ENCODE results near the gene XRN1.
"Not testable (repeated sequence)": the region's sequence is repeated elsewhere in the genome, so short reads cannot be mapped to it uniquely, and the experiment has no call there.

The XRN1 gene

DNA sequence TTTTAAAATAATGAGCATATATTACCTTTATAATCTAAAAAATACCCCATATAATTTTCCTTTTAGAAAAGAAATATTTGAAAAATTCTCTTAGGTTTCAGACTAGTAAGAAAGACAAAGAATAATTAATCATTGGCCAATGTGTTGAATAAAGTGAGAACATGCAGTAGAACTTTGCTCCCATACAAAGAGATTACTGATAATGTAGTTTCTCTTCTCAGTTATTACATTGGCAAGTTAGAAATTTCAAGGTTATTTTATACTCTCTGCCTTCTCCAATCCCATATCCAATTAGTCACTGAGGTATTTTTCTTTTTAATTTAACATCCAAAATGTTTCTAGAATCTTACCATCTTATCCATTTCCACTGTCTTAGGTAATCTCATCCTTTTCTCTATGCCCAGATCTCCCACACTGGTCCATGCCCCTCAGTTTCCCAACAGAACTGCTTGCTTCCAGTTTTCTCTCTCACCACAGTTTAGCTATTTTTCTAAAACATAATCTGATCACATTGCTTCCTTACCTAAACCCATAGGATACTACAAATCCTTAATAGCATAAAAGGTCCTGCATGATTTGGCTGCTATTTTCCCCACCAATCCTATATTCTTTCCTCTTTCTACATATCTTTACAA is 10.8 kb downstream of the XRN1 start:
- DNase-seq, result no peak

- DNase-seq, result no peak
Observed at GRCh38 chr3:142434503-142434902, 13.3 kb downstream of the XRN1 start.

DNA sequence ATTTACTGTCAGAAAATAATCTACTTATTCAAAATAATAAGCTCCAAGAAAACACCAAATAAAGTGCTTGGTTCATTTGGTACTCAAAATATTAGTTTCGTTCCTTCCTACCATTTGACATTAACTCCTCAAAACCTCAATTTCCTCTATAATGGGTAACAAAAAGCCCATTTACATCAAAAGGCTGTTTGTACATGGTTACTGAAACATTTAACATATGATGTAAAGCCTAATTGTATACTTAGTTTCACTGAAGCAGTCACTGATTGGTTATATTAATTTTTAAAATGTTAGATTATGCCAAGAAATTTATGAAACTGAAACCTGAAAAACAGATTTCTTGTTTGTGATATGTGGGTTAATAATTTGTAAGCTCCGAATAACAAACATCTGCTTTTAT is 14.7 kb downstream of the XRN1 start:
- no peak for DNase-seq

DNA sequence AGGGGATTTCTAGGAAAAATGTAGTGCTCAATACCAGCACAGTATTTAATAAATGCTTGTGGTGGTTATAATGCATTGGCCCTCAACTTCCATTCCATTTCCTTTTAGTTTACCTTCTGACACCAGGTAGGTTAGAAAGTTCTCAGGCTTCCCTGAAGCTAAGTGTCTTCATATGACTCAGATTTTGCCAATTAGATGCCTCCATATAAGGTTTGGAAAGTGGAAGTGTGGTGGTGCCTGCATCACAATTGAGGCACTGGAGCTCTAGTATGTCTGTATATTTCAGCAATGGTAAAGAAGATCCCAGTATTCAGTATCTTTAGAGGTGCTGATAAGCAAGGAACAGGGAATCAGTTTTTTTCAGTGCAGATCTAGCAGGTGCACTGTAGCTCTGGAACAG is 18.3 kb downstream of the XRN1 start:
- no peak for DNase-seq

- DNase-seq, result no peak
Observed at GRCh38 chr3:142424754-142425153, 23.1 kb downstream of the XRN1 start.

- no peak for DNase-seq
Observed at GRCh38 chr3:142418926-142419592, 28.8 kb downstream of the XRN1 start.

GRCh38 chr3:142417302-142417701 is 30.5 kb downstream of the XRN1 start:
- no peak for DNase-seq

GRCh38 chr3:142400537-142400936 is 47.3 kb downstream of the XRN1 start:
- not testable (repeated sequence) for DNase-seq

DNA sequence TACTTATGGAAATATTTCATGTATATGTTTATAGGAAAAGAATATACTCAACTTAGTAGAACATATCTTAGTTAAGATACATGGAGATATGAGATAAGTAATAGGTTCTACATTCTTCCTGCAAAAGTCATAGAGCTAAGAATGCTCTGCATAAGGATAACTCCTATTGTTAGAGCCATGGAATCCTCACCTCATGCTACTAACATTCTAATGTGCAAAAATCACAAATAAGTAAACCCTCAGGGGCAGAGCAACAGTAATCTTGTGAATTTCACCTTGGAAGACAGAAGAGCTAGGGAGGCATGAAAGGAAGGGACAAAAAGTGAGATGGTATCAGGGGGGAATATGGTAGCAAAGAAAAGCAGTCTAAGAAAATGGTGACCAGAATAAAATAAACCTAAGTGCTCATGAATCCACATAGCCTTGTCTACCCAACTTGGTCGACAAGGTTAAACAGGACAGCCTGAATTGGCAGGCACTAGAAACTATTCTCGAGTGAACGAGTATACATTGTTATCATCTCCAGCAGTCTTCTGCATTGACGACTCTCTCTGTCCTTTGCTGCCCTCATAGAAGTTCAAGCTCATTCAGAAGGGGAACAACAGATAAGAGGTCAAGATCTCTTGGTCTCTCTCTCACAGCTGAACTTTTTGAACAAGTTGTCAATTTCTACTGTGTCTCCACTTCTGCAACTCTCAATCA is 52.8 kb downstream of the XRN1 start:
- no peak for DNase-seq

GRCh38 chr3:142385078-142385477 is 62.8 kb downstream of the XRN1 start:
- no peak for DNase-seq

DNA sequence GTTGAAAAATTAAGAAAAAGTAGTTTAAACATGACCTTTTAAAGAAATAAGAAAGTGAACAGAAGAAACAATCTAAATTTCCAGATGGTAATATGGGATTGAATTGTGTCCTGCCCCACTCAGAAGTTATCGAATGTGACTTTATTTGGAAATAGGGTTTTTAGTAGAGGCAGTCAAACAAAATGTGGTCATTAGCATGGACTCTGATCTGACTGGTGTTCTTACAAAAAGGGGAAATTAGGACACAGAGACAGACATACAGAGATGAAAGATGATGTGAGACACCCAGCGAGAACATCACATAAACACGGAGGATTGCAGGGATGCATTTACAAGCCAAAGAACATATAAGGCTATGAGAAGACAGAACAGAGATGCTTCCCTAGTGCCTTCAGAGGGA is 73.2 kb downstream of the XRN1 start:
- no peak for DNase-seq

- not testable (repeated sequence) for DNase-seq
Observed at GRCh38 chr3:142369576-142369975, 78.3 kb downstream of the XRN1 start.

GRCh38 chr3:142366434-142366833 is 81.4 kb downstream of the XRN1 start:
- no peak for DNase-seq

- no peak for DNase-seq
Observed at GRCh38 chr3:142363936-142364467, 83.8 kb downstream of the XRN1 start.

DNA sequence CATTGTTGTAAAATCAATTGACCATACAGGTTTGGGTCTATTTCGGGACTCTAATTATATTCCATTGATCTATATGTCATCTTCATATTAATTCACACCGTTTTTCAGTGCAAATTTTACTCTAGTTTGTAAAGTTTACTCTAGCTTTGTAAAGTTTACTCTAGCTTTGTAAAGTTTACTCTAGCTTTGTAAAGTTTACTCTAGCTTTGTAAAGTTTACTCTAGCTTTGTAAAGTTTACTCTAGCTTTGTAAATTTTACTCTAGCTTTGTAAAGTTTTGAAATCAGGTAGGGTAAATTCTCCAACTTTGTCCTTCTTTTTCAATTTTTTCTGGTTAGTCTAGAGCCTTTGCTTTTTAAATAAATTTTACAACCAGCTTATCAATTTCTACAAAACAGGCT is 84.4 kb downstream of the XRN1 start:
- not testable (repeated sequence) for DNase-seq

DNA sequence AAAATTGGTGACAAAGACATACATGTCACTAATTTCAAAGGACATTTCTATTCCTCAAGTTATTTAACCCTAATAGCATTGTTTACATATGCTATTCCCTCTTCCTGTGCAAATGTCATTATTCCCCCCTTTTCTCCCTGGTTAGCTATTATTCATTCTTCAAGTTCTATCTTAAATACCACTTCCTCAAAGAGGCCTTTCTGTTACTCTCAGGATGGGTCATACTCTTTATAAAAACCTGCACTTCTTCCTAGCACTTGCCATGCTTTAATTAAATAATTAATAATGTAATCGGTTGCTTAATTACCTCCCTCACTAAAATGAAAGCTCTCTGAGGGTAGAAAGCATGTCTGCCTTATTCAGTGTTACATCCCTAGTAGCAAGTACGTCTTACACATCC is 88.5 kb downstream of the XRN1 start:
- no peak for DNase-seq

DNA sequence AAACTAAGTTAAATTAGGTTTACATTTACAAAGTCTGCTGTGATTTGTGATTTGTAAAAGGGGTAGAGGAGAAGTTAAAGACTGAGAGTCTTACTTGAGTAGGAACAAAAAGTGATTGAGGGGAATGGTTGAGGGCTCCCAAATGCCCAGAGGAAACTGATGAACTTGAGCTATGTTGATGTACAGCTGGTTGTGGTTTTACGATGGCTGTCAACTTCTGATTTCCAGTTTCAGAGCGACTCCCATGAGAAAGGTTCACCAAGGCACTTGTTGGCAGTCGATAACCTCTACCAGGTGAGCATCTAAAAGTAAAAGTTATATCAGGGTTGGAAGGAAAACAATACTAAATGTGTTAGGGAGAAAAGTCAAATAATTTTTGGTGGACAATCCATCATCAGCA is 91.0 kb downstream of the XRN1 start:
- DNase-seq, result no peak

DNA sequence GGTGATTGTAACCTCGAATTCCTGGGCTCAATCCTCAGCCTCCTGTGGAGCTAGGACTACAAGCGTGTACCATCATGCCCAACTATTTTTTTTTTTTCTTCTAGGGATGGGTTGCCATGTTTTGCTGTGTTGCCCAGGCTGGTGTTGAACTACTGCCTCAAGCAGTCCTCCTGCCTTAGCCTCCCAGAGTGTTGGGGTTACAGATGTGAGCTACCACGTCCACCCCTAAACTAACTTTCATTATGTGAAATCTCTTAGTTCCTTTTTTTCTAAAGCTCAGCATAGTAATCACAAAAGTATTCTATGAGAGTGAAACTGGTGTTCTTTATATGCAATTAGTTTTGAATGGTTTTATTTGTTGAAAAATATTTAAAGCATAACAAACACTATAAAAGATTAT is 92.1 kb downstream of the XRN1 start:
- DNase-seq, result no peak

DNA sequence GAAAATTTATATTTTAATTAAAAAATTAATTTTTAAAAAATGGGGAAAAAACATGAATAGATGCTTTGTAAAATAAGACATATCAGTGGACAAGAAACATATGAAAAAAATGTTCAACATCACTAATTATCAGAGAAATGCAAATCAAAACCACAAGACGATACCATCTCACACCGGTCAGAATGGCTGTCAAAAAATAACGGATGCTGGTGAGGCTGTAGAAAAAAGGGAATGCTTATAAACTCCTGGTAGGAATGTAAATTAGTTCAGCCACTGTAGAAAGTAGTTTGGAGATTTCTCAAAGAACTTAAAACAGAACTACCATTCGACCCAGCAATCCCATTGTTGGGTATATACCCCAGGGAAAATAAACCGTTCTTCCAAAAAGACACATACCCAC is 93.8 kb downstream of the XRN1 start:
- DNase-seq, result no peak

DNA sequence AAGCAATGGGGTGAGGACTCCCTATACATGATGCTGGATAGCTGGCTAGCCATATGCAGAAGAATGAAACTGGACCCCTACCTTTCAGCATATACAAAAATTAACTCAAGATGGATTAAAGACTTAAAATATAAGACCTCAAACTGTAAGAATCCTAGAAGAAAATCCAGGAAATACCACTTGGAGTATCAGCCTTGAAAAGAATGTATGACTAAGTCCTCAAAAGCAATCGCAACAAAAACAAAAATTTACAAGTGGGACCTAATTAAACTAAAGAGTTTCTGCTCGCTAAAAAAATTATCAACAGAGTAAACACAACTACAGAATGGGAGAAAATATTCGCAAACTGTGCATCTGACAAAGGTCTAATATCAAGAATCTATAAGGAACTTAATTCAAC is 94.3 kb downstream of the XRN1 start:
- no peak for DNase-seq

- DNase-seq, result not testable (repeated sequence)
Observed at GRCh38 chr3:142352698-142353097, 95.1 kb downstream of the XRN1 start.

GRCh38 chr3:142348460-142348859 is 99.4 kb downstream of the XRN1 start:
- DNase-seq, result no peak

GRCh38 chr3:142337994-142338393 is 109.8 kb downstream of the XRN1 start:
- no peak for DNase-seq

DNA sequence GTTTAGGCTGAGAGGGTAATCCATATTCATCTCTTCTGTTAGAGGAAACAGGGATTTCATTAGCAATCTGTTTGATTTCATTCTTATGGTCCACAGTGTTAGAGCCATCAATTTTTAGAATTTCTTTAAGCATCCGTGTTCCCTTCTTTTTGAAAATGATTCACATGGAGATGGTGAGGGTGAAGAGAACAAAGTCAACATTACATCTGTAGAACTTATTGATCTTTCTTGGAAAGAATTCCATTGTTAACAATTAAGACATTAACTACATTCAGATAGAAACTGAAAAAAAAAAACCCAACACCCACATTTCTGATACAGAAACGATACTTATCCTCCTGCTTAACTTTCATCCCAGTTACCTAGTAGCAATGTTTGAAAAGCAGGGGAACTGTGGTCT is 115.4 kb downstream of the XRN1 start:
- no peak for DNase-seq

Measured in T-helper 9 cell (primary cell).